Esophagus (tissue), 2 donors: Measurements from ENCODE around the gene COX4I1. TPM values are rescaled to one million over a fixed set of nuclear protein-coding genes. Genes with fewer than 3 reads are reported as not detected.

Source experiments
- H3K27ac ChIP-seq, 2 donors: one replicate each; pipeline ENCODE4 v1.5.1; 2013; ENCODE audit warnings: low read depth in 2 of 2, mild to moderate bottlenecking in 2 of 2, inconsistent platforms in 1 of 2, low read length in 1 of 2, moderate library complexity in 1 of 2
- H3K27me3 ChIP-seq, 2 donors: one replicate each; pipeline ENCODE4 v1.6.1; 2013; ENCODE audit warnings: low read length in 2 of 2, control low read depth in 1 of 2, mild to moderate bottlenecking in 1 of 2; ENCODE audit not compliant: insufficient read depth in 2 of 2, control insufficient read depth in 1 of 2
- H3K36me3 ChIP-seq, 2 donors: one replicate each; pipeline ENCODE4 v1.6.1; 2013; ENCODE audit warnings: low read length in 1 of 2; ENCODE audit not compliant: control insufficient read depth in 2 of 2, insufficient read depth in 2 of 2
- H3K4me1 ChIP-seq, 2 donors: one replicate each; pipeline ENCODE4 v1.6.1; 2013; ENCODE audit warnings: low read length in 1 of 2; ENCODE audit not compliant: control insufficient read depth in 2 of 2, insufficient read depth in 2 of 2
- H3K4me3 ChIP-seq, 2 donors: one replicate each; pipeline ENCODE4 v1.5.1; 2013; ENCODE audit warnings: low read length in 2 of 2, mild to moderate bottlenecking in 2 of 2, low read depth in 1 of 2, moderate library complexity in 1 of 2
- H3K9me3 ChIP-seq, 2 donors: one replicate each; pipeline ENCODE4 v1.6.1; 2013; ENCODE audit warnings: mild to moderate bottlenecking in 2 of 2, low read depth in 1 of 2, low read length in 1 of 2, moderate library complexity in 1 of 2; ENCODE audit not compliant: control insufficient read depth in 2 of 2, insufficient read depth in 1 of 2
- WGBS, 2 donors: extraction: QIAGEN DNeasy Blood & Tissue Kit; methylation state at CpG; one replicate each; pipeline ENCODE4 v1.1.7; 2013; 5-methylcytosine and 5-hydroxymethylcytosine counted together
- polyA plus RNA-seq, 2 donors: library from polyadenylated mRNA; stranded (reverse); fragments of 200-250 nt; gene quantifications; one replicate each; pipeline ENCODE4 v1.2.3, GENCODE V29; 2013
- donor health status: healthy with polysubstance abuse.
- donor health status: Bipolar disorder and iron deficiency.

The COX4I1 gene
- polyA plus RNA-seq, 2 donors, result 884 to 1,078 TPM

DNA sequence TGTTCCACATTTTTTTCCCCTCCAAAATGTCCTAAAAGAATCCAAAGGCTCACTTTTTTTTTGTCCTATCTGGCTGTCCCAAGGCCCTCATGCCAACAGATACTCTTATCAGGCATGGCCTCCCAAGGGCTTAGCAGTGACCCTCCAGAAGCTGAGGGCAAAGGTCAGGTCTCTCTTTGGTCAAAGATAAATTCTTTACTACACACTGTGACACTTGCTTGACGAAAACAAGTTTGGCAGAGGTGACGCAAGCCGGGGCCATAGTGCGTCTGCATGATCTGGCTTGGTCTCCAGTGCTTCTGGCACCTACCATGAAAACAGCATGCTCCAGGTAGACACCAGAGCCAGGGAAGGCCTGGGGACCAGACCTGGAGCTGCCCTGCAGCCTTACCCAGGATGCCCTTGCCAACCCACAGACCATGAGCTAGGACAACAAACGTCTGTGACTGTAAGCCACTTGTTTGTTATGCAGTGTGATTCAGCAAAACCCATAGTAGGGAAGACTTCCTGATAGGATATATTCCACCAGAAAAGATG lies 50.9 kb downstream of the COX4I1 start:
- no peaks in the 10 kb centered on the region for H3K36me3 ChIP-seq
- peaks cover 0 to 8% of the 10 kb centered on the region in 2 donors for H3K27me3 ChIP-seq
- no peaks in the 10 kb centered on the region for H3K9me3 ChIP-seq
- no peak overlapping the region for H3K4me3 ChIP-seq
- WGBS, 2 donors, result 67% methylated on average over 5 of the region's 5 CpGs
- no peak overlapping the region for H3K27ac ChIP-seq
- H3K4me1 ChIP-seq, result no peaks in the 10 kb centered on the region

DNA sequence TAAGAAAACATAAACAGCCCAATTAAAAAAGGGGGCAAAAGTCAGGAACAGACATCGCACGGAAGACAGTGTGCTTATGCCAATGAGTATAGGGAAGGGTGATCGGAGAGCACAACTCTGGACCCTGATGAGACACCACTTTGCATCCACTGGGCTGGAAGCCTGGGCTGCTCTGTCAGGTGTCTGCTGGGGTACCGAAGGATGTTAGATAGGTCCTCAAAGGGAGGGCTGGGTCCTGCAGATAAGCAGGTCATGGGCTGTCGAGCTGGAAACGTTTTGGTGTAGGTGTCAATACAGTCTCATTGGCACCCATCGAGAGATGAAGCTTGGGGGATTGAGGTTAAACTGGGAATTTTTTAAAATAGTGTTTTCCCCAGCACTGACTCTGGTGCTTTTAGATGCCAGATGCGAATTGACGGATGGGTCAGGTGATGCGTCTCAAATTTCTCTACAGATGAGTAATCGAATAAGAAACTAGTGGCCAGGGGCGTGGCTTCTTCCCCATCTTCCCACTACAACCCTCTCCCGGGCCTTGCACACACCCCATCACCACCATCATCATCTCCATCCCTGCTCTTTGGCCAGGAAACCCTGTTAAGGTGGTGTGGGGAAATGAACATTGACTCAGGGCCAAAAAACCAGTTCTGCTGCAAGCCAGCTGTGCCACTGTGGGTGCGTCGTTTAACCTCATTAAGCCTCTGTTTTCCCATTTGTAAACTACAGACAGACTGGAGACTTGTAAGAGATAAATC lies 51.7 kb downstream of the COX4I1 start:
- Histone ChIP-seq H3K4me3 (no peak overlapping the region), H3K36me3 (no peaks in the 10 kb centered on the region), H3K27me3 (peaks cover 0 to 8% of the 10 kb centered on the region in 2 donors), H3K4me1 (no peaks in the 10 kb centered on the region), H3K9me3 (no peaks in the 10 kb centered on the region), H3K27ac (no peak overlapping the region)
- WGBS, 2 donors, result 61 to 66% methylated on average over 15 of the region's 15 CpGs

- Histone ChIP-seq H3K27ac (no peak overlapping the region), H3K4me1 (no peaks in the 10 kb centered on the region), H3K27me3 (peaks cover 0 to 8% of the 10 kb centered on the region in 2 donors), H3K4me3 (no peak overlapping the region), H3K36me3 (no peaks in the 10 kb centered on the region), H3K9me3 (no peaks in the 10 kb centered on the region)
- 75 to 79% methylated on average over 16 of the region's 16 CpGs for WGBS, 2 donors
Measured at GRCh38 chr16:85853547-85854545, 54.4 kb downstream of the COX4I1 start.

- WGBS, 2 donors, result 90 to 96% methylated on average over 1 of the region's 1 CpG
- Histone ChIP-seq H3K27me3 (no peaks in the 10 kb centered on the region), H3K9me3 (no peaks in the 10 kb centered on the region), H3K4me1 (no peaks in the 10 kb centered on the region), H3K36me3 (no peaks in the 10 kb centered on the region), H3K4me3 (no peak overlapping the region), H3K27ac (no peak overlapping the region)
Measured at GRCh38 chr16:85854935-85855334, 55.4 kb downstream of the COX4I1 start.

DNA sequence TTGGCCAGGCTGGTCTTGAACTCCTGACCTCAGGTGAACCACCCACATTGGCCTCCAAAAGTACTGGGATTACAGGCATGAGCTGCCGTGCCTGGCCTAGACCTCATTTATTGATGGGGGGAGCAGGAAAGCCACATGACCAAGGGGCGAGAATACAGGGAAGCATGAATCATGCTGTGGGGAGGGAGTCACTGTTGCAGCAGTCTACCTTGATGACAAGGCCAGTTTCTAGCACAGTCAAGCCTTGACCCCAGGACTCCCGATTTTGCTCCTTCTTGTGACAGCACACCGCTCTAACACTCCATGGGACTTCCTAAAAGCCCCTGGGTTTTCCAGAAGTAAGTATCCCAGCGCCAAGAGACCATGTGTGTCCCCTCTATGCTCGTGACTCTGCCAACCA lies 56.6 kb downstream of the COX4I1 start:
- WGBS, 2 donors, result 74 to 75% methylated on average over 6 of the region's 6 CpGs
- Histone ChIP-seq H3K36me3 (no peaks in the 10 kb centered on the region), H3K27ac (no peak overlapping the region)

DNA sequence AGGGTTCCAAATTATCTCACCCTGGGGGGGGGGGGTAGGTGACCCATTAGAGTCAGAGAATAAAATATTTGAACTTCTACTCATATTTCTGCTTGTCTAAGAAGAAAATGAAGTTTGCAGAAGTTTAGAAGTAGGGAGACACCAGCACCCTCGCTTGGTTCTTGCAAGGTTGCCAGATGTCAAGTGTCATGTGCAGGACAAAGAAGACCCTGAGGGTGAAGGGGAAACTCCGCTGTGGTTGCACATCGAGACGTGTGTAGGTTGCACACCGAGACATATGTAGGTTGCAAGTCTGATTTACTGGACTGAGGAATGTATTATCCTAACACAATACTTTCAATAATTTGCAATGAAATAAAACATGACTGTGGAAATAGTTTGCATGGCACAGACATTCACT lies 57.1 kb downstream of the COX4I1 start:
- no peak overlapping the region for H3K4me3 ChIP-seq
- no peak overlapping the region for H3K27ac ChIP-seq
- H3K4me1 ChIP-seq, result no peaks in the 10 kb centered on the region
- H3K27me3 ChIP-seq, result no peaks in the 10 kb centered on the region
- 74 to 79% methylated on average over 5 of the region's 5 CpGs for WGBS, 2 donors
- H3K9me3 ChIP-seq, result no peaks in the 10 kb centered on the region
- H3K36me3 ChIP-seq, result no peaks in the 10 kb centered on the region

More for the DNA sequence above, 56.6 kb downstream of the COX4I1 start:
- Histone ChIP-seq H3K9me3 (no peaks in the 10 kb centered on the region), H3K4me3 (no peak overlapping the region), H3K4me1 (no peaks in the 10 kb centered on the region), H3K27me3 (no peaks in the 10 kb centered on the region)

Other genes with a start within 250 kb of the COX4I1 start
- gene GSE1, start 186.4 kb upstream of the COX4I1 start, polyA plus RNA-seq, result 10 to 100 TPM in 1 of 2 donors, 1 to 10 TPM in 1; 8.9 to 19.6 TPM
- 1 to 10 TPM; 3.2 to 6.6 TPM for gene GINS2, start 110.7 kb upstream of the COX4I1 start, polyA plus RNA-seq
- gene C16orf74, start 48.6 kb upstream of the COX4I1 start, polyA plus RNA-seq, result 10 to 100 TPM in 1 of 2 donors, 1 to 10 TPM in 1; 9.7 to 19.0 TPM
- 10 to 100 TPM in 1 of 2 donors, 1 to 10 TPM in 1; 6.2 to 15.1 TPM for gene EMC8, start 151 bp upstream of the COX4I1 start, polyA plus RNA-seq
- gene IRF8, start 99.5 kb downstream of the COX4I1 start, polyA plus RNA-seq, result under 1 TPM; 0.53 to 0.96 TPM